Urinary bladder (tissue), 4 donors: ENCODE results near the gene RHOF. TPM values are rescaled to one million over a fixed set of nuclear protein-coding genes. Genes with fewer than 3 reads are reported as not detected.
"Not testable (repeated sequence)": the region's sequence is repeated elsewhere in the genome, so short reads cannot be mapped to it uniquely, and the experiment has no call there.

ENCODE experiments used
- DNase-seq: peaks from one replicate; pipeline ENCODE4 v3.0.0-alpha.2; 2015; ENCODE audit errors: extremely low spot score
- H3K27ac ChIP-seq: one replicate; pipeline ENCODE4 v1.5.1; 2013; ENCODE audit warnings: low read depth, mild to moderate bottlenecking, moderate library complexity
- H3K36me3 ChIP-seq: one replicate; pipeline ENCODE4 v1.6.1; 2013; ENCODE audit warnings: mild to moderate bottlenecking, moderate library complexity; ENCODE audit not compliant: insufficient read depth
- H3K4me1 ChIP-seq: one replicate; pipeline ENCODE4 v1.6.1; 2013; ENCODE audit warnings: mild to moderate bottlenecking, moderate library complexity; ENCODE audit not compliant: insufficient read depth
- H3K4me3 ChIP-seq: one replicate; pipeline ENCODE4 v1.5.1; 2013; ENCODE audit warnings: low read depth, low read length
- WGBS: extraction: QIAGEN DNeasy Blood & Tissue Kit; methylation state at CpG from one replicate; pipeline ENCODE4 v1.1.7; 2013; 5-methylcytosine and 5-hydroxymethylcytosine counted together
- polyA plus RNA-seq: library from polyadenylated mRNA; stranded (reverse); fragments of 200-250 nt; gene quantifications from one replicate; pipeline ENCODE4 v1.2.3, GENCODE V29; 2013
- total RNA-seq: library from RNA; depleted of rRNA; stranded (reverse); fragments of >200 nt; gene quantifications from one replicate; pipeline ENCODE4 v1.2.3, GENCODE V29; 2014
- donor health status: healthy with polysubstance abuse.
- donor health status: healthy.

Gene RHOF
- total and polyA plus RNA-seq, 2 donors, result 7.9 to 11.7 TPM

DNA sequence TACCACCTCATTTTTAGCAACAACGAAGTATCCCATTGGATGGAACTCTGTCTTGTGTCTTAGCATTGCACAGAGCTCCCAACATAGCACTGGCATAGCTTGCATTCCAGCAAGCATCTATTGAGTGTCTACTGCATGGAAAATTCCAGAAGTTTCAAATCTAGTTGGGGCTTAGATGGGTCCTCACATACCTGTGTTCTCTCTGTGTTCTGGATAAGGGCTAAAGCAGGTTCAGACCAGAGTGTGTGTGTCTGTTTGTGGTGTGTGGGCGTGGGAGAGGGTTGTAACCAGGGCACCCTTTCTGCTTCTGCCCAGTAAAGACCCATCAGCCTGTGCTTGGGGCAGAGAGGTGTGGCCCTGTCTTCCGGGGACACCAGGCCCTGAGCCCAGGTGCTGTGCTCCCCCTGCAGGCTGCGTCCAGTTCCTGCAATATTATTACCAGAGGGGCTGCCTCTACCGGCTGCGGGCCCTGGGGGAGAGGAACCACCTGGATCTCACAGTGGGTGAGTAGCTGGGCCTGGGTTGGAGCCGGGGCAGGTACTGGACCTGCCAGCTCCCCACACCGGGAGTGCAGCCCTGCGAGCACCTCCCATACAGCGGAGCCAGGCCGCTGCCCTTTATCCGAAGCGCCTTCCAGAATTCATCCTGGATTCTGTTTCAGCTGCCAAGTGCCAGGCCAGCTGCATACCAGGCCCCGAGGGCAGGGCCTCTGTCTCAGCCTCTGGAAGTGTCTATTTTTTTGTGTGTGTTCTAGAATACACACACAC lies 20.3 kb downstream of the RHOF start:
- no peaks in the 10 kb centered on the region for H3K36me3 ChIP-seq
- H3K4me1 ChIP-seq, result no peaks in the 10 kb centered on the region
- no peak for DNase-seq
- H3K27ac ChIP-seq, result no peak overlapping the region
- WGBS, result 50% methylated on average over 14 of the region's 14 CpGs
- no peak overlapping the region for H3K4me3 ChIP-seq

DNA sequence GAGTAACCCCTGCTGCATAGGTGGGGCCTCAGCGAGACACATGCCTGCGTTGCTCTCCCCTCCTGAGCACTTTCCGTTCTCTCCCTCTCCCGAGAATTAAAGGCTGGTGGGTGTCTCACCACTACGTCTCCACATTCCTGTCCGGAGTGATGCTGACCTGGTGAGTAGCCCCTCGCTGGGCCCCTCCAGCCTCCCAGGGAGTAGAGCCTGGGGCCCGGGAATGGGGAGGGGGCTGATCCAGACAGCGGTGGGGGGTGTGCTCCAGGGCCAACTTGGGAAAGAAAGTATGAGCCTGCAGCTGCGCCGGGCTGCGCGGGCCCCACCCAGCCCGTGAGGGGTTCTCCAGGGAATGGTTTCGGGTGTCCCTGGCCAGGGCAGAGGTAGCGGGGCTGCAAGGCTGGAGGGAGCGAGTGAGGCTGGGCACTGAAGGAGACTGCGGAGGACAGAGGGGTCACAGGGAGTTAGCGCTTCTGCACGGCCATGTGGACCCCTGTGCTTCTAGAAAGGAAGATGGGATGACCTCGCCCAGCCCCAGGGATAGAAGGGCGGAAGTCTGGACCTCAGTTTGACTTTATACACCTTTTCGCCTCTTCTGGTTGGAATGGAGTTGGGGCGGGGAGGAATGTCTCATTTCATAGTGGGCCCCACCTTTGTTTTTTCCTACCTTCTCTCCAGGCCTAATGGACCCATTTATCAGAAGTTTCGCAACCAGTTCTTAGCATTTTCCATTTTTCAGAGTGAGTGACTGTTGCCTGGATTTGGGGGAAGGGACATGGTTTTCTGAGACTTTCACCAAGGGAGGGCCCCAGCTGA lies 22.5 kb downstream of the RHOF start:
- Histone ChIP-seq H3K4me1 (no peaks in the 10 kb centered on the region), H3K27ac (no peak overlapping the region), H3K36me3 (no peaks in the 10 kb centered on the region), H3K4me3 (no peak overlapping the region)
- WGBS, result 76% methylated on average over 25 of the region's 25 CpGs
- DNase-seq, result no peak

DNA sequence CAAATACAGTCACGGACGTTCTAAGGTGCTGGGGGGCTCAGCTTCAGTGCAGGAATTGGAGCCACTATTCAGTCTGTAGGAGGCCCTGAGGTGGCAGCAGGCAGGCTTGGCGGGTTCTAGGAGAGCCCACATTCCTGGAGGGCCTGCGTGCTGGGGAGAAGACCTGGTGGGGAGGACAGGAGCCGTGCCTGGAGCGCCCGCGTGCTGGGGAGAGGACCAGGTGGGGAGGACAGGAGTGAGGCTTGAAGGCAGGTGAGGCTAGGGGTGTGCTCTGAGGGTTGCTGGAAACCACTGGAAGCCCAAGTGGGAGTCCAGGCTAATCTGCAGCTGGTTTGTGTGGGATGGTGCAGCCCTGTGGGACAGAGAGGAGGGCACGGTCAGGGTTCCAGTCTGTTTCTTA lies 23.1 kb downstream of the RHOF start:
- WGBS, result 79% methylated on average over 9 of the region's 9 CpGs
- no peaks in the 10 kb centered on the region for H3K4me1 ChIP-seq

DNA sequence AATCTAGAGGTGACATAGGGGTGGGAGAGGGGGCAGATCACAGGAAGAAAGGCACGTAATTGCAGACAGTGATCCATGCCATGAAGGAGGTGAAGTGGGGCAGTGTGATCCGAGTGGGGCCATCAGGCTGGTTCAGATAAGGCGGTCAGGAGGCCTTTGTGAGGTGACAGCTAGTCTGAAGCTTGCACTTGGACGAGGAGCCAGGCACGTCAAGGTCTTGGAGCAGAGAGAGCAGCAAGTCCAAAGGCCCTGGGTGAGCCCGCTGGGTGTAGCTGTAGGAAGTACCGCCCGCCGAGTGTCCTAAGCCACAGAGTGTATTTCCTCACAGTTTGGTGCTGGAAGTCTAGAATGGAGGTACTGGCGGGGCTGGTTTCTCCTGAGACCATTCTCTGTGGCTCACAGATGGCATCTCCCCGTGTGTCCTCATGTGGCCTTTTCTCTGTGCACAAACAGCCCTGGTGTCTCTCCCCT lies 23.6 kb downstream of the RHOF start:
- Histone ChIP-seq H3K4me1 (no peaks in the 10 kb centered on the region), H3K4me3 (no peak overlapping the region), H3K36me3 (no peaks in the 10 kb centered on the region), H3K27ac (no peak overlapping the region)
- WGBS, result 85% methylated on average over 11 of the region's 11 CpGs
- no peak for DNase-seq

More for the DNA sequence above, 23.1 kb downstream of the RHOF start:
- Histone ChIP-seq H3K36me3 (no peaks in the 10 kb centered on the region), H3K4me3 (no peak overlapping the region), H3K27ac (no peak overlapping the region)
- DNase-seq, result no peak

DNA sequence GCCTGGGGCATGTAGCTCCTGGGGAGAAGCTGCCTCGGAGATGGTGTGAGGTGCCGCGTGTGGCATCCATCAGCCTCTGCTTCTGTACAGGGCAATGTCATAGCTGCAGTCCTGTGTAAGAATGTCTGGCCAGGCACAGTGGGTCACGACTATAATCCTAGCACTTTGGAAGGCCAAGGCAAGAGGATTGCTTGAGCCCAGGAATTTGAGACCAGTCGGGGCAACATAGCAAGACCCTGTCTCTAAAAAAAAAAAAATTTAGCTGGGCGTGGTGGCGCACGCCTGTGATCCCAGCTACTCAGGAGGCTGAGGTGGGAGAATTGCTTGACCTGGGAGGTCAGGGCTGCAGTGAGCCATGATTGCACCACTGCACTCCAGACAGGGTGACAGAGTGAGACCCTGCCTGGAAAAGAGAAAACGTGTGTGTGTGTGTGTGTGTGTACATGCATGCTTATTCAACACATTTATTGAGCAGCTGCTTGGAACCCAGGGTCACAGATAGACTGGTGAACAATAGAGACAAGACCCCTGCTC lies 24.1 kb downstream of the RHOF start:
- no peaks in the 10 kb centered on the region for H3K4me1 ChIP-seq
- H3K27ac ChIP-seq, result no peak overlapping the region
- WGBS, result 93% methylated on average over 9 of the region's 9 CpGs

DNA sequence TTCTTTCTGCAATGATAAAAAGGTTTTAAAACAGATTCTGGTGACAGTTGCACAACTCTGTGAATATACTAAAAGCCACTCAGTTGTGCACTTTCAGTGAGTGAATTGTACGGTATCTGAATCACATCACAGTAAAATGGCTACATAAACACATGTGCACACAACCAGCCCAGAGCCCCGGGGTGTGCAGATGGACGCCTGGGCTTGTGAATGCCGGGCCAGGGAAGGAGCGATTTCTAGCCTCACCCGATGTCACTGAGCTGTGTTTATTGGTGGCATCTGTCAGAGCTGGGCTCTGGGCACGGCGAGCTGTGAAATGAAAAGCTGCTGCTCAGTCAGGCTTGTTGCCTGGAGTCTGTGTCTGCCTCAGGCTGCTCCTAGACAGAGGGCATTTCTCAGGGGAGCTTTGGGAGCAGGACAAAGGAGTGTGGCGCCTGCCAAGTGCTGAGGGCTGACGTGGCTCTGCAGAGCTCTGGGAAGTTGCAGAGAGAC lies 25.9 kb downstream of the RHOF start:
- no peak for DNase-seq
- no peaks in the 10 kb centered on the region for H3K36me3 ChIP-seq
- WGBS, result 20% methylated on average over 10 of the region's 10 CpGs
- H3K27ac ChIP-seq, result peak overlapping the region; percentile 24
- no peak overlapping the region for H3K4me3 ChIP-seq
- H3K4me1 ChIP-seq, result no peaks in the 10 kb centered on the region

More for the DNA sequence above, 24.1 kb downstream of the RHOF start:
- Histone ChIP-seq H3K36me3 (no peaks in the 10 kb centered on the region), H3K4me3 (no peak overlapping the region)
- DNase-seq, result no peak

DNA sequence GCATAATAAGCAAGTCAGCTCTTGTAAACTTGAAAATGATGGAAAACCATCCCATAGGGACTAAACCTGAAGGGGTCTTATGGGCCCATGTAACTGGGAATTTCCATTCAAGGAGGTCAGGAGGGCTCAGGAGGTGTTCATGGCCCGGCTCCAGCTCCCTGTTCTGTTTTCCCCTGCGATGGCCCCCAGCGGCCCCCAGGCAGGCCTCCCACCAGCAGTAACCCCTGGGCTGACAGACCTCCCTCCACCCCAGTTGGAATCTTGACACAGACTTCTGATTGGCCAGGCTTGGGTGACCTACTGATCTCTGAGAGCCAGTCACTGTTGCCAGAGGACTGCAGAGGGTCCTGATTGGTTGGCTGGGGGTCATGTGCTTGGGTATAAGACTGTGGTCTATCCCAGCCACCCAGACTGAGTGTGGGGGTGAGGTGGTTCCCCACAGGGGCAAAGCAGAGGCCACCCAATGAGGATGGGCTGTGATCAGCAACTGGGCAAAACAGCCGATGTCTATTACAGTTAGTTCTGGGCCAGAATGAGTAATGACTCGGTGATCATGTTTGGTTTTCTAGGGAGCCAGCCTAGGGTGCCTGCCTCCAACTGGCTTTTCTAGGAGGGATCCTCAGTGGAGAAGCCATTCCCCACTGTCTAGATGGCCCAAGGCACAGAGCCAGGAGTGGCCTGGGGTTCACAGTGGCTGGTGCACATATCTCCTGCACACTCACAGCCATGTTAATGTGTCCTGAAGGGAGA lies 27.0 kb downstream of the RHOF start:
- WGBS, result 89% methylated on average over 5 of the region's 5 CpGs
- H3K36me3 ChIP-seq, result no peaks in the 10 kb centered on the region
- H3K4me3 ChIP-seq, result no peak overlapping the region
- H3K4me1 ChIP-seq, result no peaks in the 10 kb centered on the region
- DNase-seq, result no peak
- no peak overlapping the region for H3K27ac ChIP-seq

DNA sequence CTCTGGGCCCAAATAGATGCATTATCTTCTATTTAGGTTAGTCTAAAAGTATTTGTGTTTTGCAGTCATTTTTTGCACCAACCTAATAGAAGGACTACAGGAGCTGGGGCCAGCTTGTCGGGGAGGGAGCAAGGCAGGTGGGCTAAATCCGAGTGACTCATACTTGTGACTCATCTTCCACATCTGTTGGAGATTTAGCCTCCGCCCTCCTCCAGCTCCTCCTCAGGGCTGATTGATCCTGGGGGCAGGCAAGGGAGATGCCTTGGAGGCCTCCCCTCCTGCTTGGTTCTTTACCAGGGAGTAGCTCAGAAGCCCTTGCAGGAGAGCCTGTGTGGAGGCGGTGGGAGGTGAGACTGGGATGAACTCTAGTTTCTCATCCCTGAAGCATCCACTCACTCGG lies 27.9 kb downstream of the RHOF start:
- WGBS, result 56% methylated on average over 5 of the region's 5 CpGs
- no peak for DNase-seq
- H3K27ac ChIP-seq, result no peak overlapping the region
- H3K4me3 ChIP-seq, result no peak overlapping the region
- H3K36me3 ChIP-seq, result no peaks in the 10 kb centered on the region
- H3K4me1 ChIP-seq, result no peaks in the 10 kb centered on the region

DNA sequence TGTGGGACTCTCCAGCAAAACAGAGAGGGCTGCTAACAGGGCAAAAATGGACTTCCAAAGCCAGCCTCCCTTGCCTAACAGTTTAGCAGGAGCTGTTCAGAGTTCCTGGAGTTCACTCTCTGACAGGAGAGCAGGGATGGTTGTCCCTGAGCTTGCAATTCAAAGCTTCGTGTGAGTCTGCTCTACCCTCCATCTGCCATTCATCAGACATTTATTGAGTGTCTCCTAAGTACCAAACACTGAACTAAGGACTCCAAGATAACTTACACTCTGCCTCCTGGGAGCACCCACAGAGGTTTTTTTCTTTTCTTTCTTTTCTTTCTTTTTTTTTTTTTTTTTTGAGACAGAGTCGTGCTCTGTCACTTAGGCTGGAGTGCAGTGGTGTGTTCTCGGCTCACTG lies 28.7 kb downstream of the RHOF start:
- Histone ChIP-seq H3K27ac (no peak overlapping the region), H3K36me3 (no peaks in the 10 kb centered on the region), H3K4me3 (no peak overlapping the region), H3K4me1 (no peaks in the 10 kb centered on the region)
- WGBS, result 79% methylated on average over 3 of the region's 3 CpGs
- DNase-seq, result no peak

DNA sequence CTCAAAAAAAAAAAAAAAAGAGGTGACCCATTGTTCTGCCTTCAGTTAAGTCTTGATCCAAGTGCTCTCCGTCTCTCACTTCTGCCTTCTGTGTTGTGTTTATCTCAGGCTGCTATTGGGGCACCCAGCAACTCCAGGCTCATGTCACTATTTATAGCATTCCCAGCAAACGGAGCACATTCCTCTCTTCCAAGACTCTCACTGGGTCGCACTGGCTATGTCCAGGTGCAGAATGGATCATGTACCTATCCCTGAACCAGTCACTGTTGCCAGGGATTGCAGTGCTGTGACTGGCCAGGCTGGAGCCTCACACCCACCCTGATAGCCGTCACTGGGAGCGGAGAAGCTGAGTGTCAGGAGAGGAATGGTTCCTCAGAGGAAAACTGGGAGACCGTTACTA lies 31.2 kb downstream of the RHOF start:
- Histone ChIP-seq H3K36me3 (no peaks in the 10 kb centered on the region), H3K27ac (no peak overlapping the region), H3K4me1 (no peaks in the 10 kb centered on the region), H3K4me3 (no peak overlapping the region)
- whole genome bisulfite sequencing, result 51% methylated on average over 6 of the region's 6 CpGs
- DNase-seq, result no peak

DNA sequence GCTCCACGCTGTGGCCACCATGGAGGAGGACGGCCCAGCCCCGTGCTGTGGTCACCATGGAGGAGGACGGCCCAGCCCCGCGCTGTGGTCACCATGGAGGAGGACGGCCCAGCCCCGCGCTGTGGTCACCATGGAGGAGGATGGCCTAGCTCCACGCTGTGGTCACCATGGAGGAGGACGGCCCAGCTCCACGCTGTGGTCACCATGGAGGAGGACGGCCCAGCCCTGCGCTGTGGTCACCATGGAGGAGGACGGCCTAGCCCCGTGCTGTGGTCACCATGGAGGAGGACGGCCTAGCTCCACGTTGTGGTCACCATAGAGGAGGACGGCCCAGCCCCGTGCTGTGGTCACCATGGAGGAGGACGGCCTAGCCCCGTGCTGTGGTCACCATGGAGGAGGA lies 35.0 kb downstream of the RHOF start:
- not testable (repeated sequence) for DNase-seq, H3K4me1 ChIP-seq, H3K36me3 ChIP-seq, H3K27ac ChIP-seq, H3K4me3 ChIP-seq
- WGBS, result 97% methylated on average over 22 of the region's 22 CpGs

DNA sequence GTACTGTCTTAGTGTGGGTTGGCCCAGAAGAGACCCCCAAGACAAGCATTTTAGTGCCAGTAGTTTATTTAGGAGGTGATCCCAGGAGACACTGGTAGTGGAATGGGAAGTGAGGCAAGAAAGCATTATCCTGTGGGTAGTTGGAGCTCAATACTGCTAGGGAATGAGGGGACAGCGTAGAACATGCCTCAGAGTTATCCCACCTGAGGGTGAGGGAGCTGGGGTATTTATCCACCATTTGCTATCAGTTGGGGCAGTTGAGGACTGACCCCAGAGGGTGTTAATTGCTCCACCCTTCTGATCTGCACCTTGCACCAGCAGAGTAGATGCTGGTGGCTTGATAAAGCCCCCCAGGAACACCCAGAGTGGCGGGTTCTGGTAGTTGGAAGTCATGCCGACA lies 37.9 kb downstream of the RHOF start:
- WGBS, result 98% methylated on average over 3 of the region's 3 CpGs
- DNase-seq, result no peak
- Histone ChIP-seq H3K4me1 (no peaks in the 10 kb centered on the region), H3K27ac (no peak overlapping the region), H3K4me3 (no peak overlapping the region), H3K36me3 (no peaks in the 10 kb centered on the region)

DNA sequence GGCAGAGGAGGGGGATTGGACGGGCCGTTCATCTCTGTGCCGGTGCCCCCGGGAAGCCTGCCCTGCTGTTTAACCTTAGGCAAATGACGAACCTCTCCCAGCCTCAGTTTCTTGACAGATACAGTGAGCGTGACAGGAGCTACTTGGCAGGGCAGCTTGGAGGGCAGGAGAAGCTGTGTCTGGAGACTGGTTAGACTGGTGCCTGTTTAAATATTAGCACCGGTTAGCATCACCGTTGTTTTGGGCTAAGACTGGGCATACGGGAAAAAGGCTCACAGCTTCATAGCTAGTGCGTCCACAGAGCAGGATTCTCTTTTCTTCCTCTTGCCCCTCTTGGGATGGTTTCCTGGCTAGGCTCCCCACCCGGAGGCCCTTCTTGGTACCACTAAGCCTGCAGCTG lies 38.7 kb downstream of the RHOF start:
- whole genome bisulfite sequencing, result 95% methylated on average over 11 of the region's 11 CpGs
- no peak for DNase-seq
- Histone ChIP-seq H3K4me3 (no peak overlapping the region), H3K36me3 (no peaks in the 10 kb centered on the region), H3K4me1 (no peaks in the 10 kb centered on the region), H3K27ac (no peak overlapping the region)
